Epithelial cell of esophagus (primary cell): ENCODE results near the gene PIP5K1A.
A peak's percentile ranks its signal among the peaks of the same experiment; 100 is the strongest.

Experiments
- DNase-seq: peaks from one replicate; pipeline ENCODE4 v3.0.0; 2010; ENCODE audit warnings: low read depth
- H3K4me3 ChIP-seq: 2 replicates; pipeline ENCODE4 v1.5.1; 2011; ENCODE audit warnings: mild to moderate bottlenecking, low read length, control low read depth
- TF ChIP-seq, protein P1 (sequence below): IDR thresholded peaks from 2 replicates; pipeline ENCODE4 v1.5.1; 2011; ENCODE audit warnings: low read depth, mild to moderate bottlenecking, low read length, control low read depth, inconsistent platforms; ENCODE audit not compliant: insufficient read depth; ENCODE audit errors: missing control alignments

The PIP5K1A gene

GRCh38 chr1:151210830-151211229 is 12.5 kb downstream of the PIP5K1A start:
- DNase-seq, result peak; percentile 24
- no peak overlapping the region for H3K4me3 ChIP-seq
- TF ChIP-seq, protein P1, sequence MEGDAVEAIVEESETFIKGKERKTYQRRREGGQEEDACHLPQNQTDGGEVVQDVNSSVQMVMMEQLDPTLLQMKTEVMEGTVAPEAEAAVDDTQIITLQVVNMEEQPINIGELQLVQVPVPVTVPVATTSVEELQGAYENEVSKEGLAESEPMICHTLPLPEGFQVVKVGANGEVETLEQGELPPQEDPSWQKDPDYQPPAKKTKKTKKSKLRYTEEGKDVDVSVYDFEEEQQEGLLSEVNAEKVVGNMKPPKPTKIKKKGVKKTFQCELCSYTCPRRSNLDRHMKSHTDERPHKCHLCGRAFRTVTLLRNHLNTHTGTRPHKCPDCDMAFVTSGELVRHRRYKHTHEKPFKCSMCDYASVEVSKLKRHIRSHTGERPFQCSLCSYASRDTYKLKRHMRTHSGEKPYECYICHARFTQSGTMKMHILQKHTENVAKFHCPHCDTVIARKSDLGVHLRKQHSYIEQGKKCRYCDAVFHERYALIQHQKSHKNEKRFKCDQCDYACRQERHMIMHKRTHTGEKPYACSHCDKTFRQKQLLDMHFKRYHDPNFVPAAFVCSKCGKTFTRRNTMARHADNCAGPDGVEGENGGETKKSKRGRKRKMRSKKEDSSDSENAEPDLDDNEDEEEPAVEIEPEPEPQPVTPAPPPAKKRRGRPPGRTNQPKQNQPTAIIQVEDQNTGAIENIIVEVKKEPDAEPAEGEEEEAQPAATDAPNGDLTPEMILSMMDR, result no peak

DNA sequence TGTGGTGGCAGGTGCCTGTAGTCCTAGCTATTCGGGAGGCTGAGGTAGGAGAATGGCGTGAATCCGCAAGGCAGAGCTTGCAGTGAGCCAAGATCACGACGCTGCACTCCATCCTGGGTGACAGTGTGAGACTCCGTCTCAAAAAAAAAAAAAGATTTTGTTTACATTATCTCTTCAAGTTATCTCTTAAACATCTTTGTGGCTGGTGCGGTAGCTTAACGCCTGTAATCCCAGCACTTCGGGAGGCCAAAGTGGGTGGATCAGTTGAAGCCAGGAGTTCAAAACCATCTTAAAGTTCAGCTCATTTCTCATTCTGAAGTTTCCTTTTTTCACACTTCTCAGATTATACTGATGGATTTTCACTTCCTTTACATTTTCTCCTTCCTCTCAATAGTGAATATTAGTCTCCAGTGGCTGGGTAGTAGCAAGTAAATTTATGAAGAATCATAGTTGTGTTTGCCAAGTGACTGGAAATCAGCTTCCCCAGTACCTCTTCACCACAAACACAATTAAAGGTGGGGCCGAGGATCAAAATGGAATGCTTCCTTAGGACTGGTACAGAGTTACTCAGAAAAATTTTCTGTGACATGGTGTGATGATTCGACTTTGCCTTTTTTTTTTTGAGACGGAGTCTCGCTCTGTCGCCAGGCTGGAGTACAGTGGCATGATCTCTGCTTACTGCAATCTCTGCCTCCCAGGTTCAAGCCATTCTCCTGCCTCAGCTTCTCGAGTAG is 13.8 kb downstream of the PIP5K1A start:
- peak; percentile 50 for DNase-seq
- TF ChIP-seq, protein P1, result no peak
- H3K4me3 ChIP-seq, result no peak overlapping the region

DNA sequence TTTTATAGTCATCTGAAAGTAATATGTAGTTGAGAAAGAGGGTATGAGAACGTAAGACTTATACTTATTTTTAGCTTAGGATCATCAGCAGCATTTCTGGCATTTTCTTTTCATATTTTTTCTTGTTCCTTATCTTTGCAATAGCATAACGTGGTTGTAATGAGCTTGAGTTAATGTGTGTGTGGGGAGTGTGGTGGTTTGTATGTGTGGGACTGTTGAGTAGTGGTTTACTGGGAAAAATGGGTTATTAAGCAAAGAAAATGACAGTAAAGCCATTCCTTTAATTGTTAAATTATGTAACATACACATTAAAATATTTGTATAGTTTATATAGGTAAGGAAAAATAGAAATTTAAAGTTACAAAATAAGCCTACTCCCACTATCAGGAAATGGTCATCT is 15.2 kb downstream of the PIP5K1A start:
- TF ChIP-seq, protein P1, result no peak
- DNase-seq, result no peak
- H3K4me3 ChIP-seq, result no peak overlapping the region

- no peak for DNase-seq
- H3K4me3 ChIP-seq, result no peak overlapping the region
- TF ChIP-seq, protein P1, result no peak
Observed at GRCh38 chr1:151221616-151222015, 23.3 kb downstream of the PIP5K1A start.

- DNase-seq, result no peak
Observed at GRCh38 chr1:151222130-151222529, 23.8 kb downstream of the PIP5K1A start.

GRCh38 chr1:151235235-151235634 is 36.9 kb downstream of the PIP5K1A start:
- TF ChIP-seq, protein P1, result no peak
- DNase-seq, result no peak
- H3K4me3 ChIP-seq, result no peak overlapping the region

More at GRCh38 chr1:151222130-151222529, 23.8 kb downstream of the PIP5K1A start:
- TF ChIP-seq, protein P1, result no peak
- no peak overlapping the region for H3K4me3 ChIP-seq
